Loucy (cell line): ENCODE data around the gene AK3.

Experiments
- EZH2phosphoT487 ChIP-seq: fragments of 200-600 bp; IDR thresholded peaks from 2 replicates; pipeline ENCODE4 v1.6.1; 2018; ENCODE audit warnings: antibody characterized with exemption, mild to moderate bottlenecking, moderate library complexity, borderline replicate concordance
- TF ChIP-seq, protein P1 (sequence below): fragments of 200-600 bp; sonication (generic); conservative IDR thresholded peaks from 2 replicates; pipeline ENCODE4 v1.5.1; 2014; ENCODE audit warnings: mild to moderate bottlenecking, antibody characterized with exemption, low read length

DNA sequence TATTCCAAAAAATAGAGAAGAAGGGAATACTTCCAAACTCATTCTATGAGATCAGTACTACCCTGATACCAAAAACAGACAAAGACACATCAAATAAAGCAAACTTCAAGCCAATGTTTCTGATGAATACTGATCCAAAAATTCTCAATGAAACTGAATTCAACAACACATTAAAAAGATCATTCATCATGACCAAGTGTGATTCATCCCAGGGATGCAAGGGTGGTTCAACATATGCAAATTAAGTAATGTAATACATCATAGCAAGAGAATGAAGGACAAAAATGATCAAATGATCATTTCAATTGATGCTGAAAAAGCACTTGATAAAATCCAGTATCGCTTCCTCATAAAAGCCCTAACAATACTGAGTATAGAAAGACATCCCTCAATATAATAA is 46.9 kb upstream of the AK3 start:
- TF ChIP-seq, protein P1, sequence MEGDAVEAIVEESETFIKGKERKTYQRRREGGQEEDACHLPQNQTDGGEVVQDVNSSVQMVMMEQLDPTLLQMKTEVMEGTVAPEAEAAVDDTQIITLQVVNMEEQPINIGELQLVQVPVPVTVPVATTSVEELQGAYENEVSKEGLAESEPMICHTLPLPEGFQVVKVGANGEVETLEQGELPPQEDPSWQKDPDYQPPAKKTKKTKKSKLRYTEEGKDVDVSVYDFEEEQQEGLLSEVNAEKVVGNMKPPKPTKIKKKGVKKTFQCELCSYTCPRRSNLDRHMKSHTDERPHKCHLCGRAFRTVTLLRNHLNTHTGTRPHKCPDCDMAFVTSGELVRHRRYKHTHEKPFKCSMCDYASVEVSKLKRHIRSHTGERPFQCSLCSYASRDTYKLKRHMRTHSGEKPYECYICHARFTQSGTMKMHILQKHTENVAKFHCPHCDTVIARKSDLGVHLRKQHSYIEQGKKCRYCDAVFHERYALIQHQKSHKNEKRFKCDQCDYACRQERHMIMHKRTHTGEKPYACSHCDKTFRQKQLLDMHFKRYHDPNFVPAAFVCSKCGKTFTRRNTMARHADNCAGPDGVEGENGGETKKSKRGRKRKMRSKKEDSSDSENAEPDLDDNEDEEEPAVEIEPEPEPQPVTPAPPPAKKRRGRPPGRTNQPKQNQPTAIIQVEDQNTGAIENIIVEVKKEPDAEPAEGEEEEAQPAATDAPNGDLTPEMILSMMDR: no peak
- TF ChIP-seq EZH2phosphoT487: no peak
